Endothelial cell (in vitro differentiated cells): Measurements from ENCODE around the gene LUZP2. TPM values are rescaled to one million over a fixed set of nuclear protein-coding genes. Genes with fewer than 3 reads are reported as not detected.

Experiments used
- DNase-seq: peaks from one replicate; pipeline ENCODE4 v3.0.0; 2021; ENCODE audit warnings: low spot score
- H3K27ac Mint-ChIP-seq: one replicate; pipeline ENCODE4 v1.8.0; 2021; ENCODE audit warnings: mixed read lengths, inconsistent platforms; ENCODE audit not compliant: unreplicated experiment
- H3K27me3 Mint-ChIP-seq: one replicate; pipeline ENCODE4 v1.8.0; 2021; ENCODE audit warnings: mild to moderate bottlenecking, moderate library complexity, mixed read lengths, inconsistent platforms; ENCODE audit not compliant: unreplicated experiment
- H3K36me3 Mint-ChIP-seq: one replicate; pipeline ENCODE4 v1.8.0; 2021; ENCODE audit warnings: mild to moderate bottlenecking, low read depth, mixed read lengths, inconsistent platforms; ENCODE audit not compliant: unreplicated experiment
- H3K4me1 Mint-ChIP-seq: one replicate; pipeline ENCODE4 v1.8.0; 2021; ENCODE audit warnings: mild to moderate bottlenecking, mixed read lengths, inconsistent platforms; ENCODE audit not compliant: unreplicated experiment
- H3K4me3 Mint-ChIP-seq: one replicate; pipeline ENCODE4 v1.8.0; 2021; ENCODE audit warnings: mild to moderate bottlenecking, mixed read lengths, inconsistent platforms; ENCODE audit not compliant: unreplicated experiment
- H3K9me3 Mint-ChIP-seq: one replicate; pipeline ENCODE4 v1.8.0; 2021; ENCODE audit warnings: mixed read lengths, inconsistent platforms; ENCODE audit not compliant: unreplicated experiment
- total RNA-seq: library from RNA; stranded (reverse); fragmentation: NEBNext Ultra II Directional; extraction: Animal tissue kit (Norgen Biotek cat#: 25700); gene quantifications from one replicate; pipeline ENCODE4 v1.2.1, GENCODE V29; 2021; ENCODE audit not compliant: unreplicated experiment
- TF ChIP-seq, protein P1 (sequence below): fragments of 200-600 bp; sonication (generic); IDR thresholded peaks from one replicate; pipeline ENCODE4 v1.5.0; 2021; ENCODE audit warnings: antibody characterized with exemption; ENCODE audit not compliant: unreplicated experiment

Gene LUZP2
- total RNA-seq, 1 donor from 2014 or later = 0.10 TPM

GRCh38 chr11:24634606-24635160 lies 137.8 kb downstream of the LUZP2 start:
- no peaks in the 10 kb centered on the region for H3K36me3 Mint-ChIP-seq
- H3K27me3 Mint-ChIP-seq = no peaks in the 10 kb centered on the region
- H3K4me3 Mint-ChIP-seq = no peak overlapping the region
- H3K27ac Mint-ChIP-seq = no peak overlapping the region
- H3K9me3 Mint-ChIP-seq = no peaks in the 10 kb centered on the region
- H3K4me1 Mint-ChIP-seq = peaks cover 9% of the 10 kb centered on the region
- TF ChIP-seq, protein P1, sequence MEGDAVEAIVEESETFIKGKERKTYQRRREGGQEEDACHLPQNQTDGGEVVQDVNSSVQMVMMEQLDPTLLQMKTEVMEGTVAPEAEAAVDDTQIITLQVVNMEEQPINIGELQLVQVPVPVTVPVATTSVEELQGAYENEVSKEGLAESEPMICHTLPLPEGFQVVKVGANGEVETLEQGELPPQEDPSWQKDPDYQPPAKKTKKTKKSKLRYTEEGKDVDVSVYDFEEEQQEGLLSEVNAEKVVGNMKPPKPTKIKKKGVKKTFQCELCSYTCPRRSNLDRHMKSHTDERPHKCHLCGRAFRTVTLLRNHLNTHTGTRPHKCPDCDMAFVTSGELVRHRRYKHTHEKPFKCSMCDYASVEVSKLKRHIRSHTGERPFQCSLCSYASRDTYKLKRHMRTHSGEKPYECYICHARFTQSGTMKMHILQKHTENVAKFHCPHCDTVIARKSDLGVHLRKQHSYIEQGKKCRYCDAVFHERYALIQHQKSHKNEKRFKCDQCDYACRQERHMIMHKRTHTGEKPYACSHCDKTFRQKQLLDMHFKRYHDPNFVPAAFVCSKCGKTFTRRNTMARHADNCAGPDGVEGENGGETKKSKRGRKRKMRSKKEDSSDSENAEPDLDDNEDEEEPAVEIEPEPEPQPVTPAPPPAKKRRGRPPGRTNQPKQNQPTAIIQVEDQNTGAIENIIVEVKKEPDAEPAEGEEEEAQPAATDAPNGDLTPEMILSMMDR = no peak
- no peak for DNase-seq

GRCh38 chr11:24635588-24636290 lies 138.9 kb downstream of the LUZP2 start:
- Mint-ChIP-seq H3K9me3 (no peaks in the 10 kb centered on the region), H3K4me1 (peaks cover 9% of the 10 kb centered on the region), H3K36me3 (no peaks in the 10 kb centered on the region), H3K27ac (no peak overlapping the region), H3K27me3 (no peaks in the 10 kb centered on the region), H3K4me3 (no peak overlapping the region)
- TF ChIP-seq, protein P1 = no peak
- DNase-seq = no peak

GRCh38 chr11:24636291-24636629 lies 139.4 kb downstream of the LUZP2 start:
- DNase-seq = no peak
- no peaks in the 10 kb centered on the region for H3K36me3 Mint-ChIP-seq
- H3K27ac Mint-ChIP-seq = no peak overlapping the region
- H3K27me3 Mint-ChIP-seq = no peaks in the 10 kb centered on the region
- H3K9me3 Mint-ChIP-seq = no peaks in the 10 kb centered on the region
- H3K4me3 Mint-ChIP-seq = no peak overlapping the region
- H3K4me1 Mint-ChIP-seq = peaks cover 9% of the 10 kb centered on the region
- TF ChIP-seq, protein P1 = no peak

DNA sequence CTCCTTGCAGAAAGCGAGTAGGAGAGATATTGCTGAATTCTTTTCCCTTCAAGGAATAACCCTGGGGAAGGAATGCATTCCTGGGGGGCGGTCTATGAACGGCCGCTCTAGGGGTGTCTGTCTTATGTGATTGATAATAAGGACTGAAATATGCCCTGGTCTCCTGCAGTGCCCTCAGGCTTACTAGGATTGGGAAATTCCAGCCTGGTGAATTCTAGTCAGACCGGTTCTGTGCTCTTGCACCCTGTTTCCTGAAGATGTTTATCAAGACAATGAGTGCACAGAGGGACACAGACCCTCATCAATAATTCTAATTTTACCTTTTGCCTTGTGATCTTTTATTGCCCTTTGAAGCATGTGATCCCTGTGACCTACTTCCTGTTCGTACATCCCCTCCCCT lies 140.7 kb downstream of the LUZP2 start:
- Mint-ChIP-seq H3K36me3 (no peaks in the 10 kb centered on the region), H3K4me1 (peaks cover 7% of the 10 kb centered on the region), H3K4me3 (no peak overlapping the region), H3K9me3 (no peaks in the 10 kb centered on the region), H3K27ac (no peak overlapping the region), H3K27me3 (no peaks in the 10 kb centered on the region)
- no peak for DNase-seq
- TF ChIP-seq, protein P1 = no peak

GRCh38 chr11:24642648-24643047 lies 145.8 kb downstream of the LUZP2 start:
- no peaks in the 10 kb centered on the region for H3K27me3 Mint-ChIP-seq
- no peak overlapping the region for H3K4me3 Mint-ChIP-seq
- no peaks in the 10 kb centered on the region for H3K4me1 Mint-ChIP-seq
- TF ChIP-seq, protein P1 = no peak
- H3K36me3 Mint-ChIP-seq = no peaks in the 10 kb centered on the region
- no peaks in the 10 kb centered on the region for H3K9me3 Mint-ChIP-seq
- no peak overlapping the region for H3K27ac Mint-ChIP-seq
- DNase-seq = no peak
